GM21717 (cell line): ENCODE results near the gene FCN3.

Experiments used
- ATAC-seq: cut with Tn5 transposase; IDR thresholded peaks from one replicate; pipeline ENCODE4 v1.9.1; 2021; ENCODE audit warnings: mild to moderate bottlenecking, moderate library complexity; ENCODE audit not compliant: unreplicated experiment

Gene FCN3

GRCh38 chr1:27361044-27361402, 13.6 kb downstream of the FCN3 start:
- ATAC-seq: no peak

GRCh38 chr1:27360159-27361043, 14.2 kb downstream of the FCN3 start:
- no peak for ATAC-seq

GRCh38 chr1:27359822-27360158, 14.8 kb downstream of the FCN3 start:
- no peak for ATAC-seq

GRCh38 chr1:27358928-27359313, 15.7 kb downstream of the FCN3 start:
- ATAC-seq: no peak

GRCh38 chr1:27358038-27358927, 16.3 kb downstream of the FCN3 start:
- ATAC-seq: no peak

- no peak for ATAC-seq
Measured at GRCh38 chr1:27357281-27358037, 17.2 kb downstream of the FCN3 start.

- no peak for ATAC-seq
Measured at GRCh38 chr1:27356619-27357280, 17.9 kb downstream of the FCN3 start.

- no peak for ATAC-seq
Measured at GRCh38 chr1:27356277-27356618, 18.4 kb downstream of the FCN3 start.

GRCh38 chr1:27355683-27356082, 18.9 kb downstream of the FCN3 start:
- ATAC-seq: no peak

- ATAC-seq: no peak
Measured at GRCh38 chr1:27353629-27354028, 21.0 kb downstream of the FCN3 start.

GRCh38 chr1:27353166-27353565, 21.5 kb downstream of the FCN3 start:
- no peak for ATAC-seq

GRCh38 chr1:27351541-27352107, 23.0 kb downstream of the FCN3 start:
- ATAC-seq: no peak

- no peak for ATAC-seq
Measured at GRCh38 chr1:27350663-27351540, 23.7 kb downstream of the FCN3 start.

- ATAC-seq: no peak
Measured at GRCh38 chr1:27349784-27350662, 24.6 kb downstream of the FCN3 start.

- ATAC-seq: no peak
Measured at GRCh38 chr1:27348861-27349783, 25.5 kb downstream of the FCN3 start.

GRCh38 chr1:27346991-27347624, 27.5 kb downstream of the FCN3 start:
- ATAC-seq: no peak

- no peak for ATAC-seq
Measured at GRCh38 chr1:27346357-27346756, 28.3 kb downstream of the FCN3 start.
